MM.1S (cell line): ENCODE results near the gene TRMU.

Experiments used
- DNase-seq: peaks from one replicate; pipeline ENCODE4 v3.0.0-alpha.2; 2015
- H2AFZ ChIP-seq: fragments of 300-600 bp; sonication (generic); 2 replicates; pipeline ENCODE4 v1.6.0; 2016; ENCODE audit warnings: antibody characterized with exemption, low read length
- H3F3A ChIP-seq: fragments of 300-600 bp; sonication (generic); 2 replicates; pipeline ENCODE4 v1.6.1; 2016; ENCODE audit warnings: mild to moderate bottlenecking, antibody characterized with exemption, low read length, moderate library complexity, mixed read lengths; ENCODE audit not compliant: insufficient read depth
- H3K27ac ChIP-seq: fragments of 300-600 bp; sonication (generic); 2 replicates; pipeline ENCODE4 v1.5.1; 2016; ENCODE audit warnings: mild to moderate bottlenecking, low read length
- H3K27me3 ChIP-seq: fragments of 300-600 bp; sonication (generic); replicated peaks from 2 replicates; pipeline ENCODE4 v1.6.0; 2016; ENCODE audit warnings: low read length; ENCODE audit not compliant: insufficient read depth
- H3K36me3 ChIP-seq: fragments of 300-600 bp; sonication (generic); replicated peaks from 2 replicates; pipeline ENCODE4 v1.6.1; 2016; ENCODE audit warnings: mild to moderate bottlenecking, low read length, mixed read lengths; ENCODE audit not compliant: insufficient read depth
- H3K4me1 ChIP-seq: fragments of 300-600 bp; sonication (generic); 2 replicates; pipeline ENCODE4 v1.6.1; 2016; ENCODE audit warnings: low read length, mixed read lengths
- H3K4me2 ChIP-seq: fragments of 300-600 bp; sonication (generic); 2 replicates; pipeline ENCODE4 v1.6.0; 2016; ENCODE audit warnings: low read depth, low read length
- H3K4me3 ChIP-seq: fragments of 300-600 bp; sonication (generic); 2 replicates; pipeline ENCODE4 v1.5.1; 2016; ENCODE audit warnings: low read length, mixed read lengths
- H3K79me2 ChIP-seq: fragments of 300-600 bp; sonication (generic); 2 replicates; pipeline ENCODE4 v1.6.1; 2016; ENCODE audit warnings: mixed run types, low read length, mixed read lengths
- H3K9ac ChIP-seq: fragments of 300-600 bp; sonication (generic); 2 replicates; pipeline ENCODE4 v1.6.1; 2016; ENCODE audit warnings: low read length, mixed read lengths
- H3K9me2 ChIP-seq: fragments of 300-600 bp; sonication (generic); replicated peaks from 2 replicates; pipeline ENCODE4 v1.6.1; 2016; ENCODE audit warnings: mild to moderate bottlenecking, low read length, mixed read lengths; ENCODE audit not compliant: insufficient read depth
- H3K9me3 ChIP-seq: fragments of 300-600 bp; sonication (generic); replicated peaks from 2 replicates; pipeline ENCODE4 v1.6.1; 2016; ENCODE audit warnings: mild to moderate bottlenecking, low read length, mixed read lengths; ENCODE audit not compliant: insufficient read depth
- H4K20me1 ChIP-seq: fragments of 300-600 bp; sonication (generic); 2 replicates; pipeline ENCODE4 v1.6.1; 2016; ENCODE audit warnings: mild to moderate bottlenecking, low read length, moderate library complexity, mixed read lengths; ENCODE audit not compliant: insufficient read depth
- EZH2 ChIP-seq: fragments of 300-600 bp; sonication (generic); optimal IDR thresholded peaks from 2 replicates; pipeline ENCODE3; 2017; ENCODE audit warnings: low read depth, mild to moderate bottlenecking, antibody characterized with exemption, low read length, mixed read lengths
- EZH2phosphoT487 ChIP-seq: fragments of 300-600 bp; sonication (generic); IDR thresholded peaks from 2 replicates; pipeline ENCODE4 v1.6.1; 2018; ENCODE audit warnings: antibody characterized with exemption, low read length
- TF ChIP-seq, protein P1 (sequence below): fragments of 300-600 bp; sonication (generic); IDR thresholded peaks from 2 replicates; pipeline ENCODE4 v1.5.1; 2016; ENCODE audit warnings: antibody characterized with exemption, low read length, mixed read lengths

TRMU gene

DNA sequence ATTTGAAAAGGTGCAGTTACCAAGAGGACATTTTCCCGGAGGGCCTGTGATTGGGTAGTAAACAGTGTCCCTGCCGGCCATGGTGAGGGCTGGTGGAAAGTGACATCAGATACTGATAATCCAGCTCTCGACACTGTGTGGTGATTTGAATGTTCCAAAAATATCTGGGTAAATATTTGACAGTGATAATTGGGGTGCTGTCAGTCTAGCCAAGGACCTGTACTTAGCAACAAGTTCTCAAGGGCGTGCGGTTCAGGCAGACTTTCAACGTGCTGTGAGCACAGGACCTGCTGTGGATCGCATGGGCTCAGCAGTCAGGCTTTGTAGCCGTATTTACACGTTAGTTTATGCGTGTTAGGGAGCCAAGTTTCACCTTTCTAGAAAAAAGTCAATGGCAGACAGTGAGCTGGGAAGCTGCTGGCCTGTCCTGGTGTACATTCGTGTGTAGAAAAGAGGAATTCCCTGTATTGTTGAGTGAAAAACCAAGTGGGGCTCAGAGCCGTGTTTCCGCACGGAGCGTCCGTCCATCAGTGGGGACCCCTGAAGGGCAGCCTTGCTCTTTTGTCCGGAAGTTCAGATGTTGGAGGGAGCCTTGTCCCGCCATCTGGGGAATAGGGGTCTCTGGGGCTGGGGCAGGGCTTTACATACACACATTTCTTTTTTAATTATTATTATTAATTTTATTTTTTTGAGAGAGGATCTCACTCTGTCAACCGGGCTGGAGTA, 11.3 kb downstream of the TRMU start:
- no peaks in the 10 kb centered on the region for H3K9me3 ChIP-seq
- H3K9ac ChIP-seq: no peak overlapping the region
- no peaks in the 10 kb centered on the region for H3F3A ChIP-seq
- peaks cover 36% of the 10 kb centered on the region for H3K79me2 ChIP-seq
- no peak for TF ChIP-seq EZH2phosphoT487
- TF ChIP-seq, protein P1, sequence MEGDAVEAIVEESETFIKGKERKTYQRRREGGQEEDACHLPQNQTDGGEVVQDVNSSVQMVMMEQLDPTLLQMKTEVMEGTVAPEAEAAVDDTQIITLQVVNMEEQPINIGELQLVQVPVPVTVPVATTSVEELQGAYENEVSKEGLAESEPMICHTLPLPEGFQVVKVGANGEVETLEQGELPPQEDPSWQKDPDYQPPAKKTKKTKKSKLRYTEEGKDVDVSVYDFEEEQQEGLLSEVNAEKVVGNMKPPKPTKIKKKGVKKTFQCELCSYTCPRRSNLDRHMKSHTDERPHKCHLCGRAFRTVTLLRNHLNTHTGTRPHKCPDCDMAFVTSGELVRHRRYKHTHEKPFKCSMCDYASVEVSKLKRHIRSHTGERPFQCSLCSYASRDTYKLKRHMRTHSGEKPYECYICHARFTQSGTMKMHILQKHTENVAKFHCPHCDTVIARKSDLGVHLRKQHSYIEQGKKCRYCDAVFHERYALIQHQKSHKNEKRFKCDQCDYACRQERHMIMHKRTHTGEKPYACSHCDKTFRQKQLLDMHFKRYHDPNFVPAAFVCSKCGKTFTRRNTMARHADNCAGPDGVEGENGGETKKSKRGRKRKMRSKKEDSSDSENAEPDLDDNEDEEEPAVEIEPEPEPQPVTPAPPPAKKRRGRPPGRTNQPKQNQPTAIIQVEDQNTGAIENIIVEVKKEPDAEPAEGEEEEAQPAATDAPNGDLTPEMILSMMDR: no peak
- TF ChIP-seq EZH2: no peak
- H3K36me3 ChIP-seq: peaks cover 25% of the 10 kb centered on the region
- no peaks in the 10 kb centered on the region for H4K20me1 ChIP-seq
- H3K4me2 ChIP-seq: no peak overlapping the region
- no peaks in the 10 kb centered on the region for H3K4me1 ChIP-seq
- no peak for DNase-seq
- no peaks in the 10 kb centered on the region for H3K27me3 ChIP-seq
- no peaks in the 10 kb centered on the region for H3K9me2 ChIP-seq
- H2AFZ ChIP-seq: no peak overlapping the region
- no peak overlapping the region for H3K27ac ChIP-seq
- H3K4me3 ChIP-seq: no peak overlapping the region

DNA sequence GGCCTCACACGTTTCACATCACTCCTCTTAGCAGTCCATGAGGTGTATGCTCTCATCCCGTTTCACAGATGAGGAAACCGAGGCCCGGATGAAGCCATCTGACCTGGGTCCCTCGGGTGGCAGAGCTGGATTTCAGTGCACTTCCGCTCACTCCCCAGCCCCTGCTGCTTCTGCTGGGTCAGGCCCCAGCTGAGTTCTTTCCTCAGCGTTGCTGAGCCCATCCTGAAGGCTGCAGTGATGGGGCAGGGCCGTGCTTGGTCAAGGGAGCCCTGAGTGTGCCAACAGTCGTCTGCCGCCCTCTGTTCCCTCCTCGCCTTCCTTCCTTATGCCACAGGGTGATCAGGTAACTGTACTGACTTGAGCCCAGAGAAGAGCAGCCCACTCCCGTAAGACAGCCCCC, 12.1 kb downstream of the TRMU start:
- Histone ChIP-seq H3K9me3 (no peaks in the 10 kb centered on the region), H2AFZ (no peak overlapping the region), H3K9me2 (no peaks in the 10 kb centered on the region), H3K36me3 (peaks cover 28% of the 10 kb centered on the region), H3K4me2 (no peak overlapping the region), H3K4me3 (no peak overlapping the region), H3K27ac (no peak overlapping the region), H3F3A (no peaks in the 10 kb centered on the region), H3K4me1 (no peaks in the 10 kb centered on the region), H3K79me2 (peaks cover 29% of the 10 kb centered on the region), H4K20me1 (no peaks in the 10 kb centered on the region), H3K9ac (no peak overlapping the region), H3K27me3 (no peaks in the 10 kb centered on the region)
- DNase-seq: no peak
- TF ChIP-seq, protein P1: no peak
- TF ChIP-seq EZH2: no peak
- TF ChIP-seq EZH2phosphoT487: no peak

DNA sequence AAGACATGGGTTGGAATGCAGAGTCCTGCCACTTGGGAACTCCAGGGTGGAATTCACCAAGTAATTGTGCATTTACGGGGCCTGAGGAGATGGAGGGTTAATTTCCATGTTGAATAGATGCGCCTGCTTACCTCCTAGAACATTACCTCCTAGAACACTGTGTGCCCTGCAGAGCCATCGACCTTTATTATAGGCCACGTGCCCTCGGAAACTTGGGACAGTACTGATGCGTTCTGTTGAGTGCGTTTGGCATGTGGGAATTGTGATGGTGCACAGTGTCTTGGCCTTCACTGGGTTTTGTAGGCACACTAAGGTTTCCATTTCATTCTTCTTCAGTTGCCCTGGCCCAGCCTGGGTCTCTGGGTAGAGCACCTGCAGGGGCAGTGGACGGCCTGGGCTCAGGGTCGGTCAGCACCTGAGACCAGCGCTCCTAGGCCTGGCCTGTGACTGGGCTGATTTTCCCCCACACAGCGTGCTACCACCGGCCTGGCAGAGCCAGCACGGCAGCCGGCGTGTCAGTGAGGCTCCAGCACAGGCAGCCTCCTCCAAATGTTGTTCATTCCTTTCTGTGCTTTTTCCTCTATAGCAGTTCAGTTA, 12.7 kb downstream of the TRMU start:
- Histone ChIP-seq H3K4me3 (no peak overlapping the region), H3K9me2 (no peaks in the 10 kb centered on the region), H3K27ac (no peak overlapping the region), H3K9me3 (no peaks in the 10 kb centered on the region), H3K36me3 (peaks cover 29% of the 10 kb centered on the region), H3K4me1 (no peaks in the 10 kb centered on the region), H3F3A (no peaks in the 10 kb centered on the region), H3K79me2 (peaks cover 29% of the 10 kb centered on the region), H2AFZ (no peak overlapping the region), H4K20me1 (no peaks in the 10 kb centered on the region), H3K4me2 (no peak overlapping the region), H3K9ac (no peak overlapping the region), H3K27me3 (no peaks in the 10 kb centered on the region)
- TF ChIP-seq, protein P1: no peak
- no peak for DNase-seq
